ENCODE data around the gene VTCN1.

The VTCN1 gene

DNA sequence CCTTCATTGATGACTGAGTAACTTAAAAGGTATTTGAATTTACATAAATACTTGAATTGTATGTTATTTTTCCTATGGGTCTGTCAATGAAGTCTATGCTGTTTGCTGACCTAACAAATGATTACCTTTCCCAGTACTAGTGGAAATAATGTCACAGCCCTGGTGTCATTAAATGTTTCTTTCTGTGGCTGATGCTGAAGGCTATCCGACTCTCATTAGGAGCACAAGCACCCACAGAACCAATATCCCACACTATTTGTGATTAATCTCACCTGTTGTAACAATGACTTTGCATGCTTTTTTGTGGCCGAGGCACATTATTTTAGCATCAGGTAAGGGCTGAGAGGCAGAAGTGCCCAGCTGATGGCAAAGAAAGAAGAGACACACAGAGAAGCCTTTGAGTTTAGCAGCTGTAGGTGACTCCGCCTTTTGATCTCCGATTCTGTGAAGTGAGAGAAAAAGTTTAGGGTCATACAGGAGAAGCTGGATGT lies 63.3 kb downstream of the VTCN1 start:
- POLR2A ChIA-PET = no interaction called here
- no peak for DNase-seq (ENCODE audit: extremely low spot score)
- TF ChIP-seq, protein P1, sequence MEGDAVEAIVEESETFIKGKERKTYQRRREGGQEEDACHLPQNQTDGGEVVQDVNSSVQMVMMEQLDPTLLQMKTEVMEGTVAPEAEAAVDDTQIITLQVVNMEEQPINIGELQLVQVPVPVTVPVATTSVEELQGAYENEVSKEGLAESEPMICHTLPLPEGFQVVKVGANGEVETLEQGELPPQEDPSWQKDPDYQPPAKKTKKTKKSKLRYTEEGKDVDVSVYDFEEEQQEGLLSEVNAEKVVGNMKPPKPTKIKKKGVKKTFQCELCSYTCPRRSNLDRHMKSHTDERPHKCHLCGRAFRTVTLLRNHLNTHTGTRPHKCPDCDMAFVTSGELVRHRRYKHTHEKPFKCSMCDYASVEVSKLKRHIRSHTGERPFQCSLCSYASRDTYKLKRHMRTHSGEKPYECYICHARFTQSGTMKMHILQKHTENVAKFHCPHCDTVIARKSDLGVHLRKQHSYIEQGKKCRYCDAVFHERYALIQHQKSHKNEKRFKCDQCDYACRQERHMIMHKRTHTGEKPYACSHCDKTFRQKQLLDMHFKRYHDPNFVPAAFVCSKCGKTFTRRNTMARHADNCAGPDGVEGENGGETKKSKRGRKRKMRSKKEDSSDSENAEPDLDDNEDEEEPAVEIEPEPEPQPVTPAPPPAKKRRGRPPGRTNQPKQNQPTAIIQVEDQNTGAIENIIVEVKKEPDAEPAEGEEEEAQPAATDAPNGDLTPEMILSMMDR (IDR thresholded peaks at IDR 0.05; ENCODE audit: control extremely low read depth, extremely low read depth, low read depth, missing control alignments) = no peak

DNA sequence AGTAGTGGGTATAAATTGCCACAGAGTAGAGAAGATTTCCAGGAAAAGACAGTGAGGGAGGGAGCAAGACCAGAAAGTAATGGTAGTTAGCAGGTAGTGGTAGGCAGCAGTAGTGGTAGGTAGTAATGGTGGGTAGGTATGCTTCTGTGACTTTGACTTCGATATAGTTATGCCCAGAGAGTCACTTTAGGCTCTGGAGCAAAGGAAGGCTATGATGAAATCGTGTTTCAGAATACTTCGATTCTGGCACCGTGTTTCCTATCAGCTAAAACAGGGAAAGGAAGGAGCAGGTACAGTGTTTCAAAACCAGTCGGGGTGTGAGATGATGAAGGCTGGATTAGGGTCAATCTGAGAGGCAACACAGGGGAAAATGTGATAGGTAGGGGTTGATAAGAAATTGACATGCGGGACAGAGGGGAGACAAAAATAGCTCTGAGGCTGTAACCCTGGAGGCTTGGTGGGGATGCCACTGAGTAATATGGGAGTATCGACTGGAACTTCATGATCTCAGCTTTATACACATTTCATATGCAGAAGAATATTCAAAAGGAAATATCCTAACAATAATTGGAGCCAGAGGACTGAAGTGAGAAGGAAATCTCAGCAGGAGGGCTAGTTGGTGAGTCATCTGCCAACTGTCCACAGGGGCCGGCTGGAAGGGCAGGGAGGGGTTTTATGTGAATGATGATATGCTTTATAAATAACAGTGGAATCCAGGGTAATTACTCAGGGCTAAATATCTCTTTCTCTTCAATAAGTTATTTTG lies 64.0 kb downstream of the VTCN1 start:
- CTCF ChIA-PET = no interaction called here
- DNase-seq (ENCODE audit: extremely low spot score) = no peak
- TF ChIP-seq, protein P1 (IDR thresholded peaks at IDR 0.05; ENCODE audit: control extremely low read depth, extremely low read depth, low read depth, missing control alignments) = no peak
- POLR2A ChIA-PET = no interaction called here

More for the DNA sequence above, 63.3 kb downstream of the VTCN1 start:
- CTCF ChIA-PET = no interaction called here

DNA sequence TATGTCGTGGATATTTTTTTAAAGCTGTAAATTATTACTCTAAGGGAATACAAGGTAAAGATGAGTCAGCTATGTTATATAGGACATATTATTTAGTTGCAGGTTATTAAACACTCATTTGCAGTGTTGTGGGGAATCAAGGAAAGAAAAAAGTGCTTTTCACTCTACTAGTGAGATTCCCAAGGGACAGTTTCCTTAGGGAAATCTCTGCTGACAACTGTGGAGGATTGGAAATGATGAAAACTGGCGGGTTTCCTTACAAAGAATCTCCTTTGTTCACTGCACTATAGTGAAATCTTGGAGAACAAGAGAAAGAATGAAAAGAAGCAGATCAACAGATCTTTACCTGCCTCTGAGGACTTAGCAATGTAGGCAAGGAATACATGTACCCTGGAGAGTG lies 64.7 kb downstream of the VTCN1 start:
- CTCF ChIA-PET = no interaction called here
- TF ChIP-seq, protein P1 (IDR thresholded peaks at IDR 0.05; ENCODE audit: control extremely low read depth, extremely low read depth, low read depth, missing control alignments) = no peak
- POLR2A ChIA-PET = no interaction called here
- DNase-seq (ENCODE audit: extremely low spot score) = no peak

DNA sequence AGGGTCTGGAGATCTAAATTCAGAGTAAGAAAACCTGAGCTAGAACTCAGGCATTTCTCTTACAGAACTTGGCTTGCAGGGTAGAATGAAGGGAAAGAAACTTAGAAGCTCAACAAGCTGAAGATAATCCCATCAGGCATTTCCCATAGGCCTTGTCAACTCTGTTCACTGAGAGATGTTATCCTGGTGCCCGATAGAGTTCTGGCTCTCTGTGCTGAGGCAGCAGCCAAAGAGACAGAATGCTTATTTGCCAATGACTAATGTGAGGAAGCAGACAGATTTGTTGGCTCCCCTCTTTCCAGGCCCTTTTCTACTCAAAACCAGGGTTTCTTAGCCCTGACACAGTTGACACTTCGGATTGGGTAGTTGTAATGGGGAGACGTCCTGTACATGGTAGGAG lies 66.9 kb downstream of the VTCN1 start:
- ChIA-PET POLR2A (no interaction called here), CTCF (interaction anchor here (2.6 kb wide), 1 partner anchor 15 kb away, joined by 10 read pairs; no protein-coding TSS in a partner anchor)
- TF ChIP-seq, protein P1 (IDR thresholded peaks at IDR 0.05; ENCODE audit: control extremely low read depth, extremely low read depth, low read depth, missing control alignments) = no peak
- no peak for DNase-seq (ENCODE audit: extremely low spot score)

DNA sequence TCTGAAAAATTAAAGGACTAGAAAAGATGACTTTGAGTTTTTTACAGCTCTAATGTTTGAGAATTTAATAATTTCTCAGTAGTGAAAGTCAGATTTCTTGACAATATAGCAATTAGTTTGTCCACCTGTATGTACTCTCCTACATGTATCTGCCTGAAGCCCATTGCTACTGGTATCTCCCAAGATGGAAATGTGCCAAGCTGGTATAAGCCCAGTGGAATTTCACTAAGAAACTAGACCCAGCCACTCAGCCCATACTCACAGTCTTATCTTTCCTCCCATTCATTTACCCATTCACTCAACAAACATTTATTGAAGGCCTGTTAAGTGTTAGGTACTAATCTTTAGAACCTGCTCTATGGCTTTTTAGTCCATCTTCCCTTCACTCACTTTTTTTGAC lies 67.6 kb downstream of the VTCN1 start:
- TF ChIP-seq, protein P1 (IDR thresholded peaks at IDR 0.05; ENCODE audit: control extremely low read depth, extremely low read depth, low read depth, missing control alignments) = no peak
- ChIA-PET CTCF (interaction anchor here (2.6 kb wide), 1 partner anchor 14 kb away, joined by 10 read pairs; no protein-coding TSS in a partner anchor), POLR2A (no interaction called here)
- no peak for DNase-seq (ENCODE audit: extremely low spot score)

DNA sequence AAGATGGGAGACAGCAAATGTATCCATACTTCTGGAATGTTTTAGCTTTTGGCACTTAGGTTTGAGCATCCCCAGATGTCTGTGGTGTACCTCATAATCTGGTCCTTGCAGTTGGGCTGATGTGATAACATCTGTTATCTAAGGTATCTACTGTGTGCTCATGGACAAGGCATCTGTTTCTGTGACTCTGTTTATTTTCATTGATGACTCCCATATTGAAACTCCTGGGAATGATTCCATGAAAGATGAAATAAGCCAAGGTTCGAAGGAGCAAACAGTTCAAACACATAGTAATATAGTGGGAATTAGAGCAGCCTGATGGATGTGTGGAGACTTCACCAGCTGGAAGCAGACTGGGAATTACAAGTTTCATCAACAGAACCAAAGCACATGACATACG lies 68.5 kb downstream of the VTCN1 start:
- no peak for DNase-seq (ENCODE audit: extremely low spot score)
- ChIA-PET CTCF (interaction anchor here (0.9 to 2.6 kb wide), 3 partner anchors 10 to 16 kb away, joined by 3 to 10 read pairs (median 3); no protein-coding TSS in a partner anchor), POLR2A (no interaction called here)
- TF ChIP-seq, protein P1 (IDR thresholded peaks at IDR 0.05; ENCODE audit: control extremely low read depth, extremely low read depth, low read depth, missing control alignments) = no peak
